ENCODE data around the gene THTPA. TPM values are rescaled to one million over a fixed set of nuclear protein-coding genes. Genes with fewer than 3 reads are reported as not detected.
"Not testable (repeated sequence)": the region's sequence is repeated elsewhere in the genome, so short reads cannot be mapped to it uniquely, and the experiment has no call there.

THTPA gene
- total RNA-seq, 4 donors from 2014 or later: 2.8 to 10.9 (median 10.7) TPM

GRCh38 chr14:23579739-23580138 is 23.7 kb downstream of the THTPA start:
- H3K4me3 ChIP-seq (ENCODE audit: low read depth, poor library complexity, severe bottlenecking): no peak overlapping the region
- intact Hi-C loops (cut with DNase I; ENCODE audit: low total_unique reads): no loop called here
- TF ChIP-seq, protein P1, sequence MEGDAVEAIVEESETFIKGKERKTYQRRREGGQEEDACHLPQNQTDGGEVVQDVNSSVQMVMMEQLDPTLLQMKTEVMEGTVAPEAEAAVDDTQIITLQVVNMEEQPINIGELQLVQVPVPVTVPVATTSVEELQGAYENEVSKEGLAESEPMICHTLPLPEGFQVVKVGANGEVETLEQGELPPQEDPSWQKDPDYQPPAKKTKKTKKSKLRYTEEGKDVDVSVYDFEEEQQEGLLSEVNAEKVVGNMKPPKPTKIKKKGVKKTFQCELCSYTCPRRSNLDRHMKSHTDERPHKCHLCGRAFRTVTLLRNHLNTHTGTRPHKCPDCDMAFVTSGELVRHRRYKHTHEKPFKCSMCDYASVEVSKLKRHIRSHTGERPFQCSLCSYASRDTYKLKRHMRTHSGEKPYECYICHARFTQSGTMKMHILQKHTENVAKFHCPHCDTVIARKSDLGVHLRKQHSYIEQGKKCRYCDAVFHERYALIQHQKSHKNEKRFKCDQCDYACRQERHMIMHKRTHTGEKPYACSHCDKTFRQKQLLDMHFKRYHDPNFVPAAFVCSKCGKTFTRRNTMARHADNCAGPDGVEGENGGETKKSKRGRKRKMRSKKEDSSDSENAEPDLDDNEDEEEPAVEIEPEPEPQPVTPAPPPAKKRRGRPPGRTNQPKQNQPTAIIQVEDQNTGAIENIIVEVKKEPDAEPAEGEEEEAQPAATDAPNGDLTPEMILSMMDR (IDR thresholded peaks at IDR 0.05): no peak
- TF ChIP-seq POLR2A (IDR thresholded peaks at IDR 0.05): no peak
- DNase-seq (ENCODE audit: low spot score in 2 of 2): no peak

GRCh38 chr14:23580152-23580926 is 24.3 kb downstream of the THTPA start:
- peak in 1 of 2 donors; percentile 32 for DNase-seq (ENCODE audit: low spot score in 2 of 2)
- no peak overlapping the region for H3K4me3 ChIP-seq (ENCODE audit: low read depth, poor library complexity, severe bottlenecking)
- intact Hi-C loops (cut with DNase I; ENCODE audit: low total_unique reads): no loop called here
- WGBS, 2 donors: 89 to 90% methylated on average over 20 to 24 of the region's 24 CpGs
- TF ChIP-seq, protein P1 (IDR thresholded peaks at IDR 0.05): no peak
- no peak for TF ChIP-seq POLR2A (IDR thresholded peaks at IDR 0.05)

- intact Hi-C loops (cut with DNase I; ENCODE audit: low total_unique reads): no loop called here
- TF ChIP-seq POLR2A (IDR thresholded peaks at IDR 0.05): no peak
- TF ChIP-seq, protein P1 (IDR thresholded peaks at IDR 0.05): no peak
- no peak overlapping the region for H3K4me3 ChIP-seq (ENCODE audit: low read depth, poor library complexity, severe bottlenecking)
- 96% methylated on average over 6 of the region's 8 CpGs; no CpG with 5 or more reads in 1 of the 2 donors for WGBS, 2 donors
- peak in 1 of 2 donors; percentile 45 for DNase-seq (ENCODE audit: low spot score in 2 of 2)
Measured at GRCh38 chr14:23580948-23581281, 24.8 kb downstream of the THTPA start.

GRCh38 chr14:23582906-23583760 is 27.1 kb downstream of the THTPA start:
- 86 to 93% methylated on average over 3 of the region's 3 CpGs for WGBS, 2 donors
- peak in 1 of 2 donors; percentile 15 for DNase-seq (ENCODE audit: low spot score in 2 of 2)
- no peak overlapping the region for H3K4me3 ChIP-seq (ENCODE audit: low read depth, poor library complexity, severe bottlenecking)
- TF ChIP-seq POLR2A (IDR thresholded peaks at IDR 0.05): no peak
- TF ChIP-seq, protein P1 (IDR thresholded peaks at IDR 0.05): no peak
- intact Hi-C loops (cut with DNase I; ENCODE audit: low total_unique reads): no loop called here

- intact Hi-C loops (cut with DNase I; ENCODE audit: low total_unique reads); H3K4me3 ChIP-seq (ENCODE audit: low read depth, poor library complexity, severe bottlenecking): not testable (repeated sequence)
- TF ChIP-seq, protein P1 (IDR thresholded peaks at IDR 0.05): peak in 1 of 3 donors; percentile 16
- WGBS, 2 donors: 79 to 81% methylated on average over 25 of the region's 25 CpGs
- peak in 1 of 2 donors; percentile 20 for DNase-seq (ENCODE audit: low spot score in 2 of 2)
Measured at GRCh38 chr14:23583761-23584526, 27.9 kb downstream of the THTPA start.

DNA sequence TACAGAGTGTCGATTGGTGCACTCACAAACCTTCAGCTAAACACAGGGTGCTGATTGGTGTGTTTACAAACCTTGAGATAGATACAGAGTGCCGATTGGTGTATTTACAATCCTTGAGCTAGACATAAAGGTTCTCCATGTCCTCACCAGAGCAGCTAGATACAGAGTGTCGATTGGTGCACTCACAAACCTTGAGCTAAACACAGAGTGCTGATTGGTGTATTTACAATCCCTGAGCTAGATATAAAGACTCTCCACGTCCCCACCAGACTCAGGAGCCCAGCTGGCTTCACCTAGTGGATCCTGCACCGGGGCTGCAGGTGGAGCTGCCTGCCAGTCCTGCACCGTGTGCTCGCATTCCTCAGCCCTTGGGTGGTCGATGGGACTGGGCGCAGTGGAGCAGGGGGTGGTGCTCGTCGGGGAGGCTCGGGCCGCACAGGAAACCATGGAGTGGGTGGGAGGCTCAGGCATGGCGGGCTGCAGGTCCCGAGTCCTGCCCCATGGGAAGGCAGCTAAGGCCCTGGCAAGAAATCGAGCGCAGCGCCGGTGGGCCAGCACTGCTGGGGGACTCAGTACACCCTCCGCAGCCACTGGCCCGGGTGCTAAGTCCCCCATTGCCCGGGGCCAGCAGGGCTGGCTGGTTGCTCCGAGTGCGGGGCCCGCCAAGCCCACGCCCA is 28.6 kb downstream of the THTPA start:
- WGBS, 2 donors: 88 to 97% methylated on average over 3 to 18 of the region's 26 CpGs
- H3K4me3 ChIP-seq (ENCODE audit: low read depth, poor library complexity, severe bottlenecking); intact Hi-C loops (cut with DNase I; ENCODE audit: low total_unique reads): not testable (repeated sequence)
- peak in 1 of 2 donors; percentile 70 for DNase-seq (ENCODE audit: low spot score in 2 of 2)
